H1 (cell line): ENCODE results near the gene STIMATE. TPM values are rescaled to one million over a fixed set of nuclear protein-coding genes. Genes with fewer than 3 reads are reported as not detected.

ENCODE experiments used
- CTCF ChIA-PET: fragments of 300-600 bp; sonication (Branson Sonifier 250); formaldehyde crosslinking; loops from one replicate; lab custom pipeline; 2021; ENCODE audit not compliant: partially characterized antibody; lab: Charles Lee
- POLR2A ChIA-PET: fragments of 300-600 bp; sonication (Branson Sonifier 250); formaldehyde crosslinking; loops from one replicate; lab custom pipeline; 2021; ENCODE audit warnings: inconsistent platforms; ENCODE audit not compliant: partially characterized antibody; lab: Charles Lee
- DNase-seq, 2 experiments: peaks; one replicate each; pipeline versions ENCODE4 v3.0.0 to v3.0.0-alpha.2; 2010 to 2022; ENCODE audit warnings: low spot score in 2 of 2, low read depth in 1 of 2, mixed read lengths in 1 of 2
- FAIRE-seq: peaks from 2 replicates; lab custom pipeline; 2011; peaks lifted over from hg19 to GRCh38; lab: Jason Lieb, UNC
- H2AFZ ChIP-seq: 2 replicates; pipeline ENCODE4 v1.8.1; 2012; ENCODE audit warnings: low read length, inconsistent platforms
- H2AK5ac ChIP-seq: 2 replicates; pipeline ENCODE4 v1.6.1; 2013; ENCODE audit warnings: low read depth, low read length
- H2BK120ac ChIP-seq: replicated peaks from 2 replicates; pipeline ENCODE3; 2013; ENCODE audit warnings: low read depth, low read length, inconsistent platforms
- H2BK12ac ChIP-seq: 2 replicates; pipeline ENCODE4 v1.6.1; 2013; ENCODE audit warnings: low read depth, low read length
- H2BK15ac ChIP-seq: 2 replicates; pipeline ENCODE4 v1.6.1; 2013; ENCODE audit warnings: low read length
- H2BK20ac ChIP-seq: 2 replicates; pipeline ENCODE4 v1.6.1; 2013; ENCODE audit warnings: low read length
- H2BK5ac ChIP-seq: 2 replicates; pipeline ENCODE4 v1.6.1; 2013; ENCODE audit warnings: low read depth, low read length
- H3K14ac ChIP-seq: 2 replicates; pipeline ENCODE4 v1.6.1; 2013; ENCODE audit warnings: inconsistent platforms; ENCODE audit not compliant: insufficient read length
- H3K18ac ChIP-seq: 2 replicates; pipeline ENCODE4 v1.6.1; 2013; ENCODE audit warnings: low read length; ENCODE audit errors: extremely low read depth
- H3K23ac ChIP-seq: 2 replicates; pipeline ENCODE4 v1.6.1; 2013; ENCODE audit warnings: inconsistent platforms; ENCODE audit not compliant: insufficient read length
- H3K23me2 ChIP-seq: 2 replicates; pipeline ENCODE4 v1.6.1; 2013; ENCODE audit warnings: low read depth, low read length
- H3K27ac ChIP-seq: 2 replicates; pipeline ENCODE4 v1.6.1; 2011; ENCODE audit warnings: low read depth, low read length, inconsistent platforms
- H3K27me3 ChIP-seq, 4 experiments: replicated peaks in 1 of 4; 1 replicate in 1 of 4; 2 replicates in 3 of 4; pipeline versions ENCODE4 v1.6.1 to v1.8.1; 2011 to 2013; ENCODE audit warnings: low read length in 3 of 4, mild to moderate bottlenecking in 3 of 4, inconsistent platforms in 2 of 4, mixed read lengths in 2 of 4, moderate library complexity in 1 of 4; ENCODE audit not compliant: control insufficient read depth in 3 of 4, insufficient read depth in 3 of 4; ENCODE audit errors: extremely low read depth in 1 of 4
- H3K36me3 ChIP-seq, 4 experiments: 2 replicates each; pipeline versions ENCODE4 v1.6.1 to v1.8.1; 2011 to 2013; ENCODE audit warnings: mild to moderate bottlenecking in 4 of 4, low read length in 3 of 4, moderate library complexity in 2 of 4, control low read depth in 1 of 4, inconsistent platforms in 1 of 4; ENCODE audit not compliant: insufficient read depth in 4 of 4, control insufficient read depth in 2 of 4
- H3K4ac ChIP-seq: replicated peaks from 2 replicates; pipeline ENCODE3; 2013; ENCODE audit warnings: low read length, low read depth, mixed read lengths, inconsistent platforms; ENCODE audit not compliant: insufficient read length
- H3K4me1 ChIP-seq, 4 experiments: replicated peaks in 1 of 4; 1 replicate in 1 of 4; 2 replicates in 3 of 4; pipeline versions ENCODE4 v1.6.1 to v1.8.1; 2011 to 2013; ENCODE audit warnings: low read length in 3 of 4, inconsistent platforms in 2 of 4, mixed read lengths in 1 of 4; ENCODE audit not compliant: insufficient read depth in 4 of 4, control insufficient read depth in 3 of 4
- H3K4me2 ChIP-seq, 2 experiments: 2 replicates each; pipeline versions ENCODE4 v1.6.1 to v1.8.1; 2011 to 2013; ENCODE audit warnings: low read depth in 2 of 2, low read length in 2 of 2, control low read depth in 1 of 2, inconsistent platforms in 1 of 2, mild to moderate bottlenecking in 1 of 2; ENCODE audit not compliant: insufficient read depth in 1 of 2
- H3K4me3 ChIP-seq, 4 experiments: fragments of 200-600, 300-600 bp in 1 of 4; sonication (generic), shearing (Covaris generic), sonication (Bioruptor Twin) in 1 of 4; 2 replicates each; pipeline versions ENCODE4 v1.5.1 to v1.8.1; 2011 to 2016; ENCODE audit warnings: low read length in 4 of 4, low read depth in 3 of 4, control low read depth in 2 of 4, inconsistent platforms in 2 of 4, mild to moderate bottlenecking in 2 of 4, mixed read lengths in 1 of 4, moderate library complexity in 1 of 4; ENCODE audit not compliant: insufficient read depth in 2 of 4; ENCODE audit errors: extremely low read depth in 1 of 4
- H3K56ac ChIP-seq: replicated peaks from 2 replicates; pipeline ENCODE3; 2013; ENCODE audit warnings: low read depth, mild to moderate bottlenecking, mixed read lengths, low read length, inconsistent platforms; ENCODE audit not compliant: insufficient read length
- H3K79me1 ChIP-seq: 2 replicates; pipeline ENCODE4 v1.6.1; 2013; ENCODE audit warnings: low read depth, low read length, control low read depth
- H3K79me2 ChIP-seq, 2 experiments: 2 replicates each; pipeline versions ENCODE4 v1.6.1 to v1.8.1; 2012 to 2013; ENCODE audit warnings: low read length in 2 of 2, mild to moderate bottlenecking in 2 of 2, inconsistent platforms in 1 of 2; ENCODE audit not compliant: insufficient read depth in 2 of 2, control insufficient read depth in 1 of 2
- H3K9ac ChIP-seq, 4 experiments: replicated peaks in 1 of 4; 1 replicate in 1 of 4; 2 replicates in 3 of 4; pipeline versions ENCODE4 v1.6.1 to v1.8.1; 2011 to 2013; ENCODE audit warnings: low read depth in 3 of 4, low read length in 3 of 4, control low read depth in 2 of 4, mild to moderate bottlenecking in 2 of 4, moderate library complexity in 2 of 4, inconsistent platforms in 1 of 4; ENCODE audit errors: extremely low read depth in 1 of 4
- H3K9me3 ChIP-seq, 2 experiments: 2 replicates each; pipeline versions ENCODE4 v1.6.1 to v1.8.1; 2012 to 2013; ENCODE audit warnings: mild to moderate bottlenecking in 2 of 2, moderate library complexity in 2 of 2, control low read depth in 1 of 2, inconsistent platforms in 1 of 2, low read depth in 1 of 2, low read length in 1 of 2, mixed read lengths in 1 of 2; ENCODE audit not compliant: insufficient read depth in 2 of 2
- H4K20me1 ChIP-seq, 2 experiments: replicated peaks in 1 of 2; 2 replicates each; pipeline versions ENCODE3 to v1.8.1; 2011 to 2013; ENCODE audit warnings: inconsistent platforms in 2 of 2, low read length in 2 of 2, mild to moderate bottlenecking in 1 of 2; ENCODE audit not compliant: insufficient read depth in 2 of 2, control insufficient read depth in 1 of 2
- H4K5ac ChIP-seq: 2 replicates; pipeline ENCODE4 v1.6.1; 2013; ENCODE audit warnings: low read length, low read depth, mixed read lengths, inconsistent platforms; ENCODE audit not compliant: insufficient read length
- H4K8ac ChIP-seq: 2 replicates; pipeline ENCODE4 v1.8.0; 2013; ENCODE audit warnings: mild to moderate bottlenecking, moderate library complexity, low read length, inconsistent platforms; ENCODE audit not compliant: insufficient read depth; ENCODE audit errors: extremely low read depth
- H4K91ac ChIP-seq: replicated peaks from 2 replicates; pipeline ENCODE3; 2013; ENCODE audit warnings: low read length, mixed read lengths, inconsistent platforms; ENCODE audit not compliant: insufficient read length
- BACH1 ChIP-seq: IDR thresholded peaks from 2 replicates; pipeline ENCODE4 v1.6.1; 2012; ENCODE audit warnings: low read length, improper control_type of control experiment
- CBX5 ChIP-seq: fragments of 300-800, 300-1000 bp; sonication (generic); IDR thresholded peaks from 2 replicates; pipeline ENCODE4 v1.7.1; 2016; ENCODE audit warnings: antibody characterized with exemption, low read length, low read depth
- CEBPB ChIP-seq: IDR thresholded peaks from 2 replicates; pipeline ENCODE4 v1.6.1; 2012; ENCODE audit warnings: low read depth, low read length
- CTBP2 ChIP-seq: IDR thresholded peaks from 2 replicates; pipeline ENCODE4 v1.7.0; 2011; ENCODE audit warnings: borderline replicate concordance, mild to moderate bottlenecking, moderate library complexity, mixed read lengths, low read length; ENCODE audit not compliant: insufficient read depth, insufficient read length
- CTCF ChIP-seq, 3 experiments: IDR thresholded peaks; 1 replicate in 2 of 3; 2 replicates in 1 of 3; pipeline versions ENCODE4 v1.5.1 to v1.6.1; 2011; ENCODE audit warnings: low read length in 3 of 3, mild to moderate bottlenecking in 3 of 3, inconsistent platforms in 2 of 3, low read depth in 1 of 3, moderate library complexity in 1 of 3; ENCODE audit not compliant: insufficient read depth in 1 of 3; ENCODE audit errors: control extremely low read depth in 1 of 3
- E2F6 ChIP-seq: IDR thresholded peaks from 2 replicates; pipeline ENCODE4 v1.6.1; 2012; ENCODE audit warnings: inconsistent platforms
- EZH2 ChIP-seq: fragments of 200-600 bp; sonication (generic); IDR thresholded peaks from 2 replicates; pipeline ENCODE4 v1.7.1; 2012; ENCODE audit warnings: low read depth, mild to moderate bottlenecking, moderate library complexity, low read length, inconsistent platforms; ENCODE audit not compliant: severe bottlenecking
- GABPA ChIP-seq: IDR thresholded peaks from 2 replicates; pipeline ENCODE4 v1.6.1; 2011; ENCODE audit warnings: mild to moderate bottlenecking, low read length, moderate library complexity, borderline replicate concordance; ENCODE audit not compliant: insufficient read depth
- NANOG ChIP-seq: IDR thresholded peaks from 2 replicates; pipeline ENCODE4 v1.6.1; 2011; ENCODE audit warnings: low read length, low read depth, mild to moderate bottlenecking, inconsistent platforms; ENCODE audit not compliant: insufficient read depth, poor library complexity, severe bottlenecking
- SP1 ChIP-seq: IDR thresholded peaks from 2 replicates; pipeline ENCODE4 v1.6.1; 2011; ENCODE audit warnings: low read depth, low read length
- WGBS, 2 experiments: shearing (Covaris generic) in 1 of 2; methylation state at CpG; one replicate each; pipeline versions ENCODE4 v1.1.6 to v1.1.7; 2013 to 2015; ENCODE audit warnings: low lambda C conversion rate in 2 of 2, mixed read lengths in 2 of 2, inconsistent platforms in 1 of 2, low coverage in 1 of 2, missing lambda C conversion rate in 1 of 2; ENCODE audit not compliant: insufficient replicate concordance in 2 of 2, insufficient coverage in 1 of 2, insufficient read length in 1 of 2; ENCODE audit errors: extremely low coverage in 1 of 2, missing lambda C conversion rate in 1 of 2; 5-methylcytosine and 5-hydroxymethylcytosine counted together
- polyA plus RNA-seq, 7 experiments: library from polyadenylated mRNA; depleted of rRNA in 3 of 7; stranded (reverse) in 5 of 7; unstranded in 2 of 7; fragments of >200 nt in 5 of 7; fragments of 200-250 nt in 2 of 7; gene quantifications; 1 replicate in 5 of 7; 2 replicates in 1 of 7; 4 replicates in 1 of 7; pipeline versions ENCODE4 v1.2.1 to v1.2.3, GENCODE V29; 2011 to 2013; ENCODE audit warnings: missing spikeins in 2 of 7, mixed read lengths in 2 of 7
- total RNA-seq: library from RNA; stranded (reverse); fragmentation: NEBNext Ultra II Directional; extraction: Animal tissue kit (Norgen Biotek cat#: 25700); gene quantifications from 2 replicates; pipeline ENCODE4 v1.2.1, GENCODE V29; 2021

Gene STIMATE
- total and polyA plus RNA-seq, 2 of the 8 experiments (the other 6 are each of a cell fraction or from before 2014, with no cell fraction given) = 17.5 to 22.1 TPM

GRCh38 chr3:52896151-52896550 is 1.2 kb downstream of the STIMATE start:
- H3K79me1 ChIP-seq = 0 out of 2 replicates have a peak, but pooled peaks cover 2% of the 10 kb centered on the region
- no peak overlapping the region for H3K14ac ChIP-seq
- H3K18ac ChIP-seq = no peak overlapping the region
- no peak overlapping the region for H2BK15ac ChIP-seq
- 52% methylated on average over 3 of the region's 3 CpGs; no CpG with 5 or more reads in 1 of the 2 experiments for WGBS, 2 experiments
- peak overlapping the region; percentile 95 to 98 for H3K4me2 ChIP-seq
- CTCF ChIA-PET = interaction anchor here (0.6 to 1.7 kb wide), 7 partner anchors 17 to 177 kb away, joined by 3 to 4 read pairs (median 4); no protein-coding TSS in a partner anchor
- DNase-seq (no peak), FAIRE-seq (no peak)
- H3K9ac ChIP-seq = no peak overlapping the region
- POLR2A ChIA-PET = interaction anchor here (0.8 to 2.0 kb wide), 4 partner anchors 11 to 133 kb away, joined by 3 to 7 read pairs (median 4); no protein-coding TSS in a partner anchor
- peak overlapping the region; percentile 76 to 84 (median 80); a peak in 7 of 8 replicates for H3K4me3 ChIP-seq
- H3K9me3 ChIP-seq = no peaks in the 10 kb centered on the region
- H3K36me3 ChIP-seq = 0 out of 8 replicates have a peak, but pooled peaks cover 0 to 2% (median 0%) of the 10 kb centered on the region in 4 experiments
- peaks cover 6% of the 10 kb centered on the region for H3K23me2 ChIP-seq
- H2BK5ac ChIP-seq = no peak overlapping the region
- H3K27me3 ChIP-seq = no peaks in the 10 kb centered on the region
- no peak overlapping the region for H3K27ac ChIP-seq
- no peak overlapping the region for H3K23ac ChIP-seq
- no peak overlapping the region for H4K5ac ChIP-seq
- no peak overlapping the region for H3K56ac ChIP-seq
- no peak overlapping the region for H2AK5ac ChIP-seq
- H4K8ac ChIP-seq = no peak overlapping the region
- no peak overlapping the region for H2BK12ac ChIP-seq
- H2BK20ac ChIP-seq = no peak overlapping the region
- peaks cover 0 to 3% (median 1%) of the 10 kb centered on the region in 4 experiments; a peak in 2 of 7 replicates for H3K4me1 ChIP-seq
- H4K20me1 ChIP-seq = peaks cover 1 to 3% of the 10 kb centered on the region in 2 experiments
- H4K91ac ChIP-seq = no peak overlapping the region
- no peak overlapping the region for H3K4ac ChIP-seq
- H3K79me2 ChIP-seq = peaks cover 0 to 29% of the 10 kb centered on the region in 2 experiments; a peak in 2 of 4 replicates
- H2AFZ ChIP-seq = no peak overlapping the region
- H2BK120ac ChIP-seq = no peak overlapping the region
- TF ChIP-seq CTBP2 (no peak), E2F6 (no peak), EZH2 (no peak), SP1 (no peak), NANOG (no peak), CBX5 (no peak), GABPA (no peak), CEBPB (no peak), BACH1 (no peak), CTCF (IDR thresholded peaks at IDR 0.05; ENCODE audit: control extremely low read depth in 1 of 3, insufficient read depth in 1 of 3, low read depth in 1 of 3, low read length in 3 of 3) (no peak)
